ENCODE measurements around the gene PXDN.
"Not testable (repeated sequence)": the region's sequence is repeated elsewhere in the genome, so short reads cannot be mapped to it uniquely, and the experiment has no call there.

PXDN gene

GRCh38 chr2:1631292-1632001, 112.9 kb downstream of the PXDN start:
- no peak for DNase-seq (ENCODE audit: low spot score)

GRCh38 chr2:1628893-1629292, 115.4 kb downstream of the PXDN start:
- DNase-seq (ENCODE audit: low spot score) = no peak

DNA sequence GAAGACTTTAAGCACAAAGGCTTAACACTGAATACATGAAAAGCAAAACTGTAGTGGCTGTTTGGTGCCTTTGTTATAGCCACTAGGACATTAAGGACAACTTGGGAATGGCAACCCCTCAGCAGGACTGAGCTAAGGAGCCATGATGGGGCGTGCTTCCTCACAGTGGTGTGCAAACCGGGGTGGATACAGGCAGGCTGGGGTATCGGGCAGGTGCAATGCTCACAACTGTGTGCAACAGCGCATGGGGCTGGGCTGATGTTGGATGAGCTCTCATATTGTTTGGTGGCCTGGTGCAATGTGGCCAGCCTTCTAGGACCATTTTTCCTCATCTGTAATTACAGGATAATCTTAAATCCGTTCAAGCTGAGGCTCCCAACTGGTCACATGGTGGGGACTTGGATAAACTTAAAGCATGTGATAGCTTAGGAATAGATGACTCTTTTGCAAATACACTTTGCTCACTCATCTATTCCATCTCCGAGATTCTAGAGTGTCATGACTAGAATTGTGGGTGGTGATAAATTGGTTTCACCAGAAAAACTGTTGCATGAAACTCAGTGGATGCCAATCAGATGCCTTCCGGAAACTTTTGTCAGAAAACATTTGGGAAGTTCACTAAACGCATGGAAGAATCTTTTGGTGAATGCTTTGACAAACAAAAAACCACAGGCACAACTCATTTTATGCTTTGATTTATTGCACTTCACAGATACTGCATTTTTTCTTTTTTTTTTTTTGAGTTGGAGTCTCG, 116.5 kb downstream of the PXDN start:
- peak; percentile 47 for DNase-seq (ENCODE audit: low spot score)

DNA sequence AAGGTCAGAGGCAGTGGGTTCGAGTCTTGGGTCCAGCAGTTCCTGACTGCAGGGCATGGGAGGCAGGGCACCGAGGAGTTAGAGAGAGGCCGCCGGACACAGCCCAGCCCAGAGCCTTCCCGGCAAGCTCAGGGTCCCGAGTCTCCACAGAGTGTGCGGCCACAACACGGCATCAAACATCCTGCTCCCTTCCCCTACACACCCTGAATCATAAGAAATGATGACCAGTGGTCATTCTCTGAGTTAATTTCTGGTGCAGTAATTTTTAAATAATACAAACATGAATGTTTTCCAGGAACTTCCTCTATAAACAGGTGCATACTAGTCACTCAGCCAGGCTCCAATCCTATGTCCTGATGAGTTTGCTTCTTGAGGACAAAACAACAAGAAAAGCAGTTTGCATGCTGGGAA, 118.0 kb downstream of the PXDN start:
- DNase-seq (ENCODE audit: low spot score) = peak; percentile 28

DNA sequence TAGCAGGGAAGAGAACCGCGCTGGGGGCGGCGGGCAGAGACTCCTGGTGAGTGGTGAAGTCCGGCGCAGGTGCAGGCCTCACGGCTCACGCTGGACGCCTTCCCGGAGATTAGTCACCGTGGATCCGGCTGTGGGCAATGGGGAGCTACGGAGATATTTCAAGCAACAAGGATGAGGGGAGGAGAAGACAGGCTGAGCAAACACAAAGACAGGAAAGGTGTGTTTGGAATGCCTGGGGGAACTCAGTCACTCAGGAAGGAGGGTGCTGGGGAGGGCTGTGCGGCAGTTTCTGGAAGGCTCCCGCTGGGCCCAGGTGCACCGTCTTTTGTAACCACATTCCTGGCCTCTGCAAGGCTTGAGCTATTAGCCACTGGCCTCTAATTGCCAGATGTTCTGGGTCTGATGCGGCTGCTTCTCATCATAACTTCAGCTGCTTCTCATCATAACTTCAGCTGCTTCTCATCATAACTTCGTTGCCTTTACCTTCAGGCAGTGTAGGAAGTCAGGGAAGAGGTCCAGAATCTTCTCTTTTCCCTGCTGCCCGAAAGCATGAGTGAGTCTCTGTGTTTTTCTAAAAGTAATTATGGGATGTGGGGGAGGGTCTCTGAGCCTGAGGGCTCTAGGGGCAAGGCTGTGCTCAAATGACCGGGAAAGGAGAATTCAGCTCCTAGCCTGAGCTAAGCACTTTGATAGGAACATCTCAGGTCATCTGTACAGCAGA, 118.9 kb downstream of the PXDN start:
- peak; percentile 67 for DNase-seq (ENCODE audit: low spot score)

DNA sequence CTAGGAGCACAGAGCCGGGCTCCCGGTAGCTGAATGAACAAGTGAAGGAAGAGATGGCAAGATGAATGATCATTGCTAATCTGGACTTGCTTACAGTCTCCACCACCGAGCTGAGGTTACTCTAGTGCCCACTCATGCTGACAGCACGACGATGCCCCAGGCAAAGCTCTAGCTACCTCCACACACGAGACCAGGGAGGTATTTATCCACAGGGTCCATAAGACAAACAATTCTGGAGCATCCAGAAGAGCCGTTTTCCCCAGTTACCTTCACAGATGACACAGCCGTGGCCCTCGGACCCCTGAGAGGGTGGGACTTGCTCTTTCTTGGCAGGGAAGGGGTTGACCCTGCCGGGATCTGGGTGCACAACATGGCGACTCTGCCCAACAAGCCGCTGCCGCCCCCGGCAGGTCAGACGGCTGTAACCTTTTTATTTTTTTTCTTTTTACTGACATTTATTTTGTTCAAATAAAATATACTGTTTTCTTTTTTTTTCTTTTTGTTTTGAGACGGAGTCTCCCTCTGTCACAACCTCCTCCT, 120.3 kb downstream of the PXDN start:
- DNase-seq (ENCODE audit: low spot score) = peak; percentile 45

GRCh38 chr2:1622521-1623200, 121.7 kb downstream of the PXDN start:
- peak; percentile 25 for DNase-seq (ENCODE audit: low spot score)

DNA sequence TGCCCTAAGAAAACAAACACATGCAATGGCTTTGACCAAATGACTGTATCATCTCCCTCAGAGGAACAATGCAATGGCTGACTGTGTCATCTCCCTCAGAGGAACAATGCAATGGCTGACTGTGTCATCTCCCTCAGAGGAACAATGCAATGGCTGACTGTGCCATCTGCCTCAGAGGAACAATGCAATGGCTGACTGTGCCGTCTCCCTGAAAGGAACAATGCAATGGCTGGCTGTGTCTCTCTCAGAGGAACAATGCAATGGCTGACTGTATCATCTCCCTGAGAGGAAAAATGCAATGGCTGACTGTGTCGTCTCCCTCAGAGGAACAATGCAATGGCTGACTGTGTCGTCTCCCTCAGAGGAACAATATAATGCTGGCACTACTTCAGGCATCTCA, 122.3 kb downstream of the PXDN start:
- DNase-seq (ENCODE audit: low spot score) = not testable (repeated sequence)

DNA sequence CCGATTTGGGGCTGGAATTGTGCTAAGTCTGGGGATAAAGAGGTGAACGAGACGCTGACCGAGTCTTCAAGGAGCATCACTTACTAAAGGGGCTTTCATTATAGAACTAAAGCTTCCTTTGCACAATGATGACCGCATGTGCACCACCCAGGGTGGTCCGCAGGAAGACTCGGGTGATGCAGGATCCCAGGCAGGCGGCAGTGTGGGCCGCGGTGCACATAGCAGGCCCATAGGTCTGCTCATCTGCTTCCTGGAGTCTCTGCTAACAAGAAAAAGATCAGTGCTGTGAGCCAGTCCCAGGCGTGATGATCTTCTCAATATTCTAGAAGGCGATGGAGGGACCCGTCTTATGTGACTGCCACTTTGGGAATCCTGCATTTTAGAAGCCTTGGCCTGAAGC, 122.8 kb downstream of the PXDN start:
- no peak for DNase-seq (ENCODE audit: low spot score)

DNA sequence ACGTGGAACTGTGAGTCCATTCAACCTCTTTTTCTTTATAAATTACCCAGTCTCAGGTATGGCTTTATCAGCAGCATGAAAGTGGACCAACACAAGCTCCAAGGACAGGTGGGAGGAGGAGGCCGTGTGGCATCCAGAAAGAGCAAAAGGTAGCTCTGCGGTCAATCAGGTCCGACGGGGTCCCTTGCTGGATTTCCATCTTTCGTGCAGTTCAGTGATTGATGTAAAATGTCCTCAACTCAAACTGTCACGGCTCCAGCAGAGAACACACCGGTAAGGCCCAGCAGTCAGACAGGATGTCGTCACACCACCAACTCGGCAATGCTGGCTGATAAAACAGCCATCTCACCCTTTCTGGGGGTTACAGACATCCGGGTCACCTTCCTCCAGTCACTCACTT, 123.3 kb downstream of the PXDN start:
- DNase-seq (ENCODE audit: low spot score) = no peak

- DNase-seq (ENCODE audit: low spot score) = no peak
These were observed 124.2 kb downstream of the PXDN start for GRCh38 chr2:1620081-1620480.

DNA sequence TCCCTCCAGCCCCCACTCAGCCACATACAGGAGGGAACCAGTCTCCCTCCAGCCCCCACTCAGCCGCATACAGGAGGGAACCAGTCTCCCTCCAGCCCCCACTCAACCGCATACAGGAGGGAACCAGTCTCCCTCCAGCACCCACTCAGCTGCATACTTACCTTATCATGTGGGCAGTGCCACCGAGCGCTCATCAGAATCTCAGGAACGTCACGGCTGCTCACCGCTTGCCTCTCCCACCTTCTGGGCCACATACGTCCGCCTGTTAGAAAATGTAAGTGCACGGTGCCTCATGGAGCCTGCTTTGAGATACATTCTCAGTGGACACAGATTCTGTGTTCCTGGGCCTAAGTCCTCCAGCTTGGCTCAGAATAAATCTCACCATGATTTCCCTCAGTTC, 124.8 kb downstream of the PXDN start:
- no peak for DNase-seq (ENCODE audit: low spot score)

DNA sequence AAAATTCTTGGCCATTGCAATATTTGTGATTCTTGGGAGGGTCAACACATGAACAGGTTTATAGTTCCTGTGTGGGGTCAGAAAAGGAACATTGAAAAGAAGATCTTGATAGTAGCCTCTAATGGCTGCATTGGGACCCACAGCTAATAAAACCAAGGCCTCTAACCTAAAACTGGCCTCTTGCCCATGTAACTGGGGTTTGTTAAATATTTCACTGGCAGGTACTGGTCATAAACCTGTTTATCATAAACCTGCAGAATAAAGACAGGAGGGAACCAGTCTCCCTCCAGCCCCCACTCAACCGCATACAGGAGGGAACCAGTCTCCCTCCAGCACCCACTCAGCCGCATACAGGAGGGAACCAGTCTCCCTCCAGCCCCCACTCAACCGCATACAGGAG, 125.3 kb downstream of the PXDN start:
- DNase-seq (ENCODE audit: low spot score) = no peak

- DNase-seq (ENCODE audit: low spot score) = no peak
These were observed 125.9 kb downstream of the PXDN start for GRCh38 chr2:1618191-1618961.

DNA sequence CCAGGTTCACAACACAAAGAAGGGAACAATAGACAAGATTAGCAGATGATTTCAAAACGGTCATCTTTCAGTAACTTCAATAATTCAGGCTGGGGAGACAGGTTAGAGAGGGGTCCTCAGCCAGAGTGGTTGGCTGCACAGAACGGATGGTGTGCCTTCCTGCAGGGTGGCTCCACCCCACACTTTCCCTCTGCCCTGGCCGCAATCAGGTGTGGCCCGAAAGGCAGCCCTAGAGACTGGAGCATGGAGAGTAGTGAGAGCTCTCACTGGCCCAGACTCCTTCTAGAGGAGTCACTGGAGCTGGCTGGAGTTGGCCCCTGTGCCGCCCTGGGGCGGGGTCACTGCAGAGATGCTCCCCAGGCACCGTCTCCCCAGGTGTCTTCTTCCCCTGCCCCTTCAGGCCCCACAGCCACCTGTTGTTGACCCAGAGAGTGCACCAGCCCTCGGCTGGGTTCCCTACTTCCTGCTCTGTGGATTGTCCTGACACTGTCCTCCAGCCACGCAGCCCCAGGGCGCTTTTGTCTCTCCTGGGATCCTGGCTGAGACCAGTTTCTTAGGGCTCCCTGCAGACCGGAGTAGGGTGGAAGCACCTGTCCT, 126.8 kb downstream of the PXDN start:
- no peak for DNase-seq (ENCODE audit: low spot score)

GRCh38 chr2:1614564-1614963, 129.8 kb downstream of the PXDN start:
- no peak for DNase-seq (ENCODE audit: low spot score)

DNA sequence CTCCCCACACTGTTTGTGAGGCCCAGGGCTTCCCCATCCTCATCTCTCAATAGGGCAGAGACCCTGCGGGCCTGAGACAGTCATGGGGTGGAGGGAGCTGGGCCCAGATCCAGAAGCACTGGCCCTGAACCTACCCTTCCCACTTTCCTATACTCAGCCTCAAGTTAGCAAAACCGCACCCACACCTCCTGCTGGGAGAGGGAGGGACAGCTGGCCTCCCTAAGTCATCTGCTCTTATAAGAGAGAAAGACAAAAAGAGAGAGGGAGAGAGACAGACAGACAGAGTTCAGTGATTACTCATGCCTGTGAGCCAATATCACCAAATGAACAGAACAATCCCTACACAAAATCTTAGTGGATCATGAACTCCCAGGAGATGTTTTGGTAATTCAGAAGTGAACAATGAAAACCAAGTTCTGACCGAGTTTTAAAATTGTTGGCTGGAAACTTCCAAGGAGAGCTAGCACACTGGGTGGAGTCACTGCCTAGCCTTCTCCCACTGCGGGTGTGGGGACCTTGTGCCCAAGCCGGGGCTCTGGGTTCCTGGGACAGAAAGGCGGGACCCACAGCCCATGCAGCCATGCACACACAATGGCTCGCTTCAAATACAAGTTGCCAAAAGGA, 130.5 kb downstream of the PXDN start:
- DNase-seq (ENCODE audit: low spot score) = no peak

DNA sequence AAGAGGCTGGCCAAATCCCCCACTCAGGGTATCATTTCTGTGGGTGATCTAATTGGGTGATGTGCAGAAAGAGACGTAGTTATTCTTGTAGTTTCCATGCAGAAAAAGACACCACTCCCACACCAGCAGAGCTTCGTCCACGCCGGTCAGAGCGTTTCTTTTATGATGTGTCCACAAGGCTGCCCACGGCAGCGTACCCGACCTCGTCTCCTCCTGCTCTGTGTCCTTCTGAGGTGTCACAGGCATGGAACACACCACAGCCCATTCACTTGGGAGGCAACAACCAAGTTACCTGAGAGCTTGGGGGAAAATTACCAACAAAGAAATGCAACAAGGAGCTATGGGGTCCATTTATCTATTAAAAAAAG, 131.3 kb downstream of the PXDN start:
- DNase-seq (ENCODE audit: low spot score) = no peak

- no peak for DNase-seq (ENCODE audit: low spot score)
These were observed 131.8 kb downstream of the PXDN start for GRCh38 chr2:1612391-1613077.

GRCh38 chr2:1611886-1612285, 132.4 kb downstream of the PXDN start:
- DNase-seq (ENCODE audit: low spot score) = no peak

Measured in left forelimb (tissue), 1 donor.